ENCODE measurements around the gene TM4SF4. TPM values are rescaled to one million over a fixed set of nuclear protein-coding genes. Genes with fewer than 3 reads are reported as not detected.
"Not testable (repeated sequence)": the region's sequence is repeated elsewhere in the genome, so short reads cannot be mapped to it uniquely, and the experiment has no call there.

TM4SF4 gene
- total RNA-seq, 2 donors from 2014 or later: 53.2 to 149 TPM

GRCh38 chr3:149441642-149442041, 32.9 kb upstream of the TM4SF4 start:
- no peaks in the 10 kb centered on the region for H3K9me3 ChIP-seq
- ATAC-seq (no peak), DNase-seq (no peak)
- TF ChIP-seq CTCF (IDR thresholded peaks at IDR 0.05) (no peak), POLR2A (IDR thresholded peaks at IDR 0.05) (no peak)
- no peaks in the 10 kb centered on the region for H3K36me3 ChIP-seq (replicated peaks in 1 of 2; ENCODE audit: insufficient read depth in 1 of 2, low read depth in 2 of 2)
- H3K27ac ChIP-seq: no peak overlapping the region
- 96 to 100% methylated on average over 1 of the region's 1 CpG for WGBS, 2 donors
- intact Hi-C loops (cut with DNase I): no loop called here
- peaks cover 30% of the 10 kb centered on the region for H3K4me1 ChIP-seq
- H3K4me3 ChIP-seq: no peak overlapping the region
- H3K27me3 ChIP-seq: no peaks in the 10 kb centered on the region

GRCh38 chr3:149442043-149442442, 32.5 kb upstream of the TM4SF4 start:
- Histone ChIP-seq H3K9me3 (no peaks in the 10 kb centered on the region), H3K4me1 (peaks cover 26% of the 10 kb centered on the region), H3K36me3 (replicated peaks in 1 of 2; ENCODE audit: insufficient read depth in 1 of 2, low read depth in 2 of 2) (no peaks in the 10 kb centered on the region), H3K27me3 (no peaks in the 10 kb centered on the region), H3K27ac (no peak overlapping the region), H3K4me3 (no peak overlapping the region)
- ATAC-seq (no peak), DNase-seq (no peak)
- TF ChIP-seq POLR2A (IDR thresholded peaks at IDR 0.05): no peak
- TF ChIP-seq CTCF (IDR thresholded peaks at IDR 0.05): no peak
- WGBS, 2 donors: 60 to 68% methylated on average over 1 of the region's 1 CpG
- intact Hi-C loops (cut with DNase I): no loop called here

GRCh38 chr3:149442851-149443544, 31.5 kb upstream of the TM4SF4 start:
- peak overlapping the region in 3 of 4 donors; percentile 16 to 53 (median 41) for H3K27ac ChIP-seq
- H3K4me1 ChIP-seq: peaks cover 20% of the 10 kb centered on the region

GRCh38 chr3:149443545-149443912, 31.0 kb upstream of the TM4SF4 start:
- peaks cover 20% of the 10 kb centered on the region for H3K4me1 ChIP-seq
- H3K9me3 ChIP-seq: no peaks in the 10 kb centered on the region
- 23 to 32% methylated on average over 2 of the region's 2 CpGs for WGBS, 2 donors
- H3K27ac ChIP-seq: peak overlapping the region in 3 of 4 donors; percentile 16 to 53 (median 41)
- TF ChIP-seq POLR2A (IDR thresholded peaks at IDR 0.05): no peak
- TF ChIP-seq CTCF (IDR thresholded peaks at IDR 0.05): no peak
- DNase-seq (no peak), ATAC-seq (peak; percentile 52)
- H3K36me3 ChIP-seq (replicated peaks in 1 of 2; ENCODE audit: insufficient read depth in 1 of 2, low read depth in 2 of 2): no peaks in the 10 kb centered on the region
- no peak overlapping the region for H3K4me3 ChIP-seq
- intact Hi-C loops (cut with DNase I): no loop called here
- no peaks in the 10 kb centered on the region for H3K27me3 ChIP-seq

More at GRCh38 chr3:149442851-149443544, 31.5 kb upstream of the TM4SF4 start:
- TF ChIP-seq POLR2A (IDR thresholded peaks at IDR 0.05): peak in 1 of 3 donors; percentile 29
- no peak for TF ChIP-seq CTCF (IDR thresholded peaks at IDR 0.05)
- intact Hi-C loops (cut with DNase I): no loop called here
- 23 to 29% methylated on average over 4 of the region's 4 CpGs for WGBS, 2 donors
- ATAC-seq (peak; percentile 55), DNase-seq (no peak)
- Histone ChIP-seq H3K9me3 (no peaks in the 10 kb centered on the region), H3K4me3 (no peak overlapping the region), H3K27me3 (no peaks in the 10 kb centered on the region), H3K36me3 (replicated peaks in 1 of 2; ENCODE audit: insufficient read depth in 1 of 2, low read depth in 2 of 2) (no peaks in the 10 kb centered on the region)

- H3K4me1 ChIP-seq: peaks cover 20% of the 10 kb centered on the region
- H3K27me3 ChIP-seq; intact Hi-C loops (cut with DNase I); H3K27ac ChIP-seq; DNase-seq; H3K9me3 ChIP-seq; ATAC-seq; H3K36me3 ChIP-seq (replicated peaks in 1 of 2; ENCODE audit: insufficient read depth in 1 of 2, low read depth in 2 of 2); H3K4me3 ChIP-seq: not testable (repeated sequence)
- 89 to 95% methylated on average over 8 to 21 of the region's 26 CpGs for WGBS, 2 donors
Observed at GRCh38 chr3:149444867-149445266, 29.6 kb upstream of the TM4SF4 start.

All from body of pancreas (tissue), 4 donors.